Mesodermal cell (in vitro differentiated cells): ENCODE data around the gene ATP4B.

Experiments
- H3K27ac ChIP-seq: 2 replicates; pipeline ENCODE4 v1.7.0; 2013; ENCODE audit warnings: mild to moderate bottlenecking, low read depth, low read length, moderate library complexity; ENCODE audit not compliant: severe bottlenecking
- H3K36me3 ChIP-seq: 2 replicates; pipeline ENCODE4 v1.7.1; 2013; ENCODE audit warnings: mild to moderate bottlenecking, low read length, moderate library complexity; ENCODE audit not compliant: control insufficient read depth, insufficient read depth
- H3K4me1 ChIP-seq: one replicate; pipeline ENCODE4 v1.7.1; 2013; ENCODE audit warnings: mild to moderate bottlenecking, low read length; ENCODE audit not compliant: insufficient read depth, control insufficient read depth, poor library complexity, severe bottlenecking
- H3K4me3 ChIP-seq: 2 replicates; pipeline ENCODE4 v1.7.0; 2013; ENCODE audit warnings: low read length, control low read depth, mild to moderate bottlenecking; ENCODE audit not compliant: insufficient read depth, poor library complexity, severe bottlenecking; ENCODE audit errors: extremely low read depth
- H3K9me3 ChIP-seq: 2 replicates; pipeline ENCODE4 v1.7.1; 2013; ENCODE audit warnings: mild to moderate bottlenecking, low read length, moderate library complexity; ENCODE audit not compliant: control insufficient read depth
- WGBS, 2 experiments: methylation state at CpG; one replicate each; pipeline ENCODE4 v1.1.5; 2013; ENCODE audit warnings: missing lambda C conversion rate in 2 of 2; ENCODE audit not compliant: insufficient coverage in 2 of 2; 5-methylcytosine and 5-hydroxymethylcytosine counted together

ATP4B gene

GRCh38 chr13:113611996-113612395 is 46.0 kb downstream of the ATP4B start:
- no peaks in the 10 kb centered on the region for H3K9me3 ChIP-seq
- no peak overlapping the region for H3K4me3 ChIP-seq
- no peak overlapping the region for H3K27ac ChIP-seq
- peaks cover 61% of the 10 kb centered on the region for H3K36me3 ChIP-seq
- 88 to 98% methylated on average over 4 to 5 of the region's 5 CpGs for WGBS, 2 experiments
- no peaks in the 10 kb centered on the region for H3K4me1 ChIP-seq

- WGBS, 2 experiments: 92 to 94% methylated on average over 17 to 19 of the region's 19 CpGs
- no peaks in the 10 kb centered on the region for H3K9me3 ChIP-seq
- H3K4me1 ChIP-seq: no peaks in the 10 kb centered on the region
- H3K36me3 ChIP-seq: peaks cover 58% of the 10 kb centered on the region
- no peak overlapping the region for H3K4me3 ChIP-seq
- H3K27ac ChIP-seq: no peak overlapping the region
Measured at GRCh38 chr13:113610266-113610665, 47.7 kb downstream of the ATP4B start.

GRCh38 chr13:113609616-113610015 is 48.4 kb downstream of the ATP4B start:
- peaks cover 60% of the 10 kb centered on the region for H3K36me3 ChIP-seq

DNA sequence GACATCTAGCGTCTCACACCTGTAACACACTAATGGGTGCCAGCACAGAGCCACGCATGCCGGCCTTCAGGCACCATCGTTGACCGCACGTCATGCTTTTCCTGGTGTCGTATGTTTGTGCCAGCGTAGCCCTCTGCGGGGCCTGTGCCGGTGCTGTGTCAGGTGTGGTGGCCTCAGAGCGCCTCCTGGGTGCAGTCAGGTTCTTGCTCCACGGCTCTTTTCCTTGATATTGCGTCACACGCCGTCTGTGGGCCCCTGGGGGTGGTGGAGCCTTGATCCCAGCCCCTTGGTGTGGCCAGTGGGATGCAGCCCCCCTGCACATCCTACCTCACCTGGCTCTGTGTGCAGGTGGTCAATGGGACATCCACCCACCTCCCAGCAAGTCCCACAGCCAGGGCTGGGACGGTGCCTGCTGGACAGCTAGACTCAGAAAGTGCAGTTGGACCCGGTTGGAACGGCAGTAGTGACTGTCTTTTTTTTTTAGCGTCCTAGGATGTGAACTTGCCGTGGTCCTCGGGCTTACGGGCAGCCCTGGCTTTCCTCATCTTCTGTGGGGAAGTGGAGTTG is 48.9 kb downstream of the ATP4B start:
- H3K27ac ChIP-seq: no peak overlapping the region
- no peaks in the 10 kb centered on the region for H3K9me3 ChIP-seq
- no peaks in the 10 kb centered on the region for H3K4me1 ChIP-seq
- H3K36me3 ChIP-seq: peaks cover 60% of the 10 kb centered on the region
- 97 to 98% methylated on average over 22 of the region's 22 CpGs for WGBS, 2 experiments
- H3K4me3 ChIP-seq: no peak overlapping the region

More at GRCh38 chr13:113609616-113610015, 48.4 kb downstream of the ATP4B start:
- Histone ChIP-seq H3K4me1 (no peaks in the 10 kb centered on the region), H3K27ac (no peak overlapping the region), H3K4me3 (no peak overlapping the region), H3K9me3 (no peaks in the 10 kb centered on the region)
- WGBS, 2 experiments: 98 to 99% methylated on average over 12 to 13 of the region's 13 CpGs

GRCh38 chr13:113607889-113608635 is 49.9 kb downstream of the ATP4B start:
- H3K36me3 ChIP-seq: peaks cover 58% of the 10 kb centered on the region
- H3K4me3 ChIP-seq: no peak overlapping the region
- no peaks in the 10 kb centered on the region for H3K9me3 ChIP-seq
- H3K27ac ChIP-seq: no peak overlapping the region
- no peaks in the 10 kb centered on the region for H3K4me1 ChIP-seq
- 95 to 97% methylated on average over 20 to 23 of the region's 25 CpGs for WGBS, 2 experiments

- Histone ChIP-seq H3K4me3 (no peak overlapping the region), H3K4me1 (no peaks in the 10 kb centered on the region), H3K36me3 (peaks cover 57% of the 10 kb centered on the region), H3K27ac (no peak overlapping the region), H3K9me3 (no peaks in the 10 kb centered on the region)
- WGBS, 2 experiments: 93 to 94% methylated on average over 25 to 27 of the region's 28 CpGs
Measured at GRCh38 chr13:113607056-113607888, 50.7 kb downstream of the ATP4B start.

DNA sequence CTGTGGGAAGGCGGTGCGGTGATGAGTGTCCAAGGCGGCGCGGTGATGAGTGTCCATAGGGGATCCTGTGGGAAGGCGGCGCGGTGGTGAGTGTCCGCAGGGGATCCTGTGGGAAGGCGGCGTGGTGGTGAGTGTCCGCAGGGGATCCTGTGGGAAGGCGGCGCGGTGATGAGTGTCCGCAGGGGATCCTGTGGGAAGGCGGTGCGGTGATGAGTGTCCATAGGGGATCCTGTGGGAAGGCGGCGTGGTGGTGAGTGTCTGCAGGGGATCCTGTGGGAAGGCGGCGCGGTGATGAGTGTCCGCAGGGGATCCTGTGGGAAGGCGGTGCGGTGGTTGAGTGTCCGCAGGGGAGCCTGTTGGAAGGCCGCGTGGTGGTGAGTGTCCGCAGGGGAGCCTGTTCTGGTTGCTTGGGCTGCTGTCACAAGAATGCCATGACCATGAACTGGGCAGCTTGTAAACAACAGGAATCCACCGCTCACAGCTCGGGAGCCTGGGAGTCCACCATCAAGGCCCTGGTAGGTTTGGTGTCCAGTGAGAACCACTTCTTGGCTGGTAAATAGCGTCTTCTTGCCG is 52.0 kb downstream of the ATP4B start:
- Histone ChIP-seq H3K27ac (no peak overlapping the region), H3K9me3 (no peaks in the 10 kb centered on the region), H3K4me3 (no peak overlapping the region), H3K36me3 (peaks cover 52% of the 10 kb centered on the region), H3K4me1 (no peaks in the 10 kb centered on the region)
- WGBS, 2 experiments: 97% methylated on average over 29 to 33 of the region's 34 CpGs

GRCh38 chr13:113605461-113605860 is 52.5 kb downstream of the ATP4B start:
- no peaks in the 10 kb centered on the region for H3K4me1 ChIP-seq
- H3K36me3 ChIP-seq: peaks cover 52% of the 10 kb centered on the region
- WGBS, 2 experiments: 95% methylated on average over 5 to 8 of the region's 8 CpGs
- no peak overlapping the region for H3K4me3 ChIP-seq
- H3K9me3 ChIP-seq: no peaks in the 10 kb centered on the region
- no peak overlapping the region for H3K27ac ChIP-seq

GRCh38 chr13:113604186-113604585 is 53.8 kb downstream of the ATP4B start:
- WGBS, 2 experiments: 89 to 100% methylated on average over 1 of the region's 1 CpG
- Histone ChIP-seq H3K9me3 (no peaks in the 10 kb centered on the region), H3K36me3 (peaks cover 59% of the 10 kb centered on the region)

DNA sequence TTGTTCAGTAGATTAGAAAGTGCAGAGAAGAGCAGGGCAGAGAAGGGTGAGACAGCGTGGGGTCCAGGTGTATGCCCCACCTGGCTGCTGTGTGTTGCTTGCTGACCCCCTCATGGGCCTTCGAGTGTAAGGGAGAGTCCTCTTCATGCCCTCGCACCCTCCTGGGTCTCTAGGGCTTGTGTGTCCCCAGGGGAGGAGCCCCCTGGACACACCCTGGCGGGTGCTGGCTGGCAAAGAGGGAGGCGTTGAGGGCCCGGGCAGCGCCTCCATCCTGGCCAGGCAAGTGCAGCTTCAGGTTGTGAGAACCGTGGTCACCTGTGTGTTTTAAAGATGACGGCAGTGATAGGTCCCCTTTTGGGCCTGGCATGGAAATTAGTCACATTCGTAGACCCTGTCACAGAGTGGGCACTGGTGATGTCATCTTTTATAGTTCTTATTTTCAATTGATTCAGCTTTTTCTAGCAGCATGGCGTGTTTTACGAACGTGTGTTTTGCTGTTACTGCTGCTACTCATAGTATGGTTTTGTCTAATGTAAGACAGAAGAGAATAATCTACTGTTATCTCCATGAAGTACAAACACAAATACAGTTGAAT is 54.8 kb downstream of the ATP4B start:
- Histone ChIP-seq H3K4me1 (no peaks in the 10 kb centered on the region), H3K9me3 (no peaks in the 10 kb centered on the region), H3K36me3 (peaks cover 60% of the 10 kb centered on the region), H3K4me3 (no peak overlapping the region), H3K27ac (no peak overlapping the region)
- 96% methylated on average over 9 to 10 of the region's 13 CpGs for WGBS, 2 experiments

More at GRCh38 chr13:113604186-113604585, 53.8 kb downstream of the ATP4B start:
- Histone ChIP-seq H3K27ac (no peak overlapping the region), H3K4me1 (no peaks in the 10 kb centered on the region), H3K4me3 (no peak overlapping the region)
